HT-29 (cell line): ENCODE results near the gene CCM2. TPM values are rescaled to one million over a fixed set of nuclear protein-coding genes. Genes with fewer than 3 reads are reported as not detected.
"Not testable (repeated sequence)": the region's sequence is repeated elsewhere in the genome, so short reads cannot be mapped to it uniquely, and the experiment has no call there.

Source experiments
- DNase-seq: peaks from one replicate; pipeline ENCODE4 v3.0.0-alpha.2; 2015; ENCODE audit warnings: low spot score
- total RNA-seq: library from RNA; depleted of rRNA; stranded (reverse); fragments of >200 nt; shearing (Covaris generic); gene quantifications from 2 replicates; pipeline ENCODE4 v1.2.3, GENCODE V29; 2014

Gene CCM2
- total RNA-seq, 1 experiment from 2014 or later, result 90.2 TPM

GRCh38 chr7:44981035-44981706 is 18.8 kb upstream of the CCM2 start:
- no peak for DNase-seq

GRCh38 chr7:44982535-44982923 is 17.5 kb upstream of the CCM2 start:
- no peak for DNase-seq

DNA sequence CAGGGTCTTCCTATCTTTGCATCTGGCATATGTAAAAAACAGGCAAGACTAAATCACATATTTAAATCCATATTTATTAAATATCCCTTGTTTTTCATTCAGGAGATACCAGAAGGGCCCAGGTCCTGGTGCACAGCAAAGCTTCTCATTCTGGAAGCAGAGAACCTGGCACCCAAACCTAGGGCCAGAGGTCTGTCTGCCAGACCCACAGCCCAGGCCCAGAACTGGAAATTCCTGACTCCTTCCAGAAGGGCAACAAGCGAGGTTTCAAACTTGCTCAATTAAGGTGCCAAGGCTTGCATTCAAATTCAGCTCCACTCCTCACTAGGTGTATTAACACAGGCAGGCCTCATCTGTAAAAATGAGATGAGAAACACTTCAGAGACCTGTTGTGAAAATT is 17.0 kb upstream of the CCM2 start:
- DNase-seq, result no peak

DNA sequence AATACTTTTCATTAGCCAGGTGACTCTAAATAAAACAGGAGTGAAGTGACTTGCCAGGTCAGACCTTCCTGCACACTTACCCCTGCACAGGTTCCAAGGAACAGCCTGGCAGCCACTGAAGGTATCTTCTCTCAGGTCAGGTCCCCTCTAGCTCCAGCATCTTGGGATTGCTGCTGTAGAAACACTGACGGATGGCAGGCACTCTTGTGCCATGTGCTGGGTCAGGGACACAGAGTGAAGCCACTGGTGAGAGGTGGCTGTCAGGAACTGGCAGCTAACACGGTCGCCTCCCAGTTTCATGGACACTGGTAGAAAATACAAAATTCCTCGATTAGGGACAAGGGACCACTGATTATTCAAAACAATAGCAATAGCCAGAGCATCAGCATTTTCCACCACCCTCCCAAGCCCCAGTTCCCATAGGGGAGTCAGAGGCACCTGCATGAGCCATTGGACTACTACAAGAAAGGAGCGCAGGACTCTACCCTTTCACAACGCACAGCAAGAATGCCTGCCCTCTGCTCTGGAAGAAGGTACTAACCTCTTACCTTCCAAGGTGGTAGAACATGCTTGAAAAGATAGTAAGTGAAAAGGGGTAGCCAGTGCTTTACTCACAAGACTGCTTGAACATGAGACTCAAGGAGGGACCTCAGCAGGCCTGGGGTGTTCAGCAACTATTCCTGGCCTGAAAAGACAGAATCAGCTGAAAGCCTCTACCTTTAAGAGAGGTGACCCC is 16.1 kb upstream of the CCM2 start:
- DNase-seq, result no peak

- no peak for DNase-seq
Measured at GRCh38 chr7:44984478-44984758, 15.6 kb upstream of the CCM2 start.

DNA sequence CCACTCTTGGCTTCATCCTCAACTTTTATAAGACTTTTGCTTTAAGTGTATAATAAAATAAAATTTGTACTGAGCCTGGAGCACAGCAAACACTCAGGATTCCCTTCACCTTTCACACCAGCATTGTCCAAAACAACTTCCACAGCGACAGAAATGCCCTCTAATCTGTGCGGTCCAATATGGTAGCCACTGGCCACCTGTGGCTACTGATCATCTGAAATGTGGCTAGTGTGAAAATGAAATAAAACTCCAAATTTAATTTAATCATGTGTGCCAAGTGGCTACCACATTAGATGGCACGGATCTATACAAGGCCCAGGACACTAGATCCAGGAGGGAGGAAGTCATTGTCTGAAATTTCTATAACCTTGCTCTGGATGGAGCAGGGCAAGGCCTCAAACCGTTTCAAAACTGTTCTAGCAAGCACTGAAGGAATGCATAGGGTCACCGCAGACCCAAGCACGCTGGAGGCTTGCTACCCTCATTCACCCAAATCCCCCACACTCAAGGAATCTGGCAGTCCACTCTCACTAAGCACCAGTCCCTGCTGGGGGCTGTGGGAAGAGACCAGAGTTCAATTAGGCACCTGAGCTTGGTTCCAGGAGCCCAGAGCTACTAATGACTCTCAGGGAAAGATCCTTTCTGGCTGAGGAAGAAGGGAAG is 14.8 kb upstream of the CCM2 start:
- no peak for DNase-seq

- no peak for DNase-seq
Measured at GRCh38 chr7:44985900-44986217, 14.1 kb upstream of the CCM2 start.

GRCh38 chr7:44986218-44987053 is 13.6 kb upstream of the CCM2 start:
- DNase-seq, result peak; percentile 98

- no peak for DNase-seq
Measured at GRCh38 chr7:44987457-44987856, 12.5 kb upstream of the CCM2 start.

DNA sequence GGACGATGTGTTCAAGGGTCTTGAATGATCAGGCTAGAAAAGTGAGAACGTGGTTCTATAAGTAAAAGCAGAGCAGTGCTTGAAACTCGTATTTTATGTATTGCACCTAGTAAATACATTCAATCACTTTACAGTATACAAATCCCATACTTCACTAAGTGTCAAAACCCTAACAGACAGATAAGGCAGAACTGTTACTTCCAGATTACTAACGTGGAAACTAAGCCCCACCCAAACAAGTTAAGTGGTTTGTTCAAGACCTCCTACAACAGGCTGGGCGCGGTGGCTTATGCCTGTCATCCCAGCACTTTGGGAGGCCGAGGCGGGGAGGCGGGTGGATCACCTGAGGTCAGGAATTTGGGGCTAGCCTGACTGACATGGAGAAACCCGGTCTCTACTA is 12.0 kb upstream of the CCM2 start:
- no peak for DNase-seq

GRCh38 chr7:44988701-44989100 is 11.3 kb upstream of the CCM2 start:
- no peak for DNase-seq

- DNase-seq, result no peak
Measured at GRCh38 chr7:44989132-44989531, 10.9 kb upstream of the CCM2 start.

DNA sequence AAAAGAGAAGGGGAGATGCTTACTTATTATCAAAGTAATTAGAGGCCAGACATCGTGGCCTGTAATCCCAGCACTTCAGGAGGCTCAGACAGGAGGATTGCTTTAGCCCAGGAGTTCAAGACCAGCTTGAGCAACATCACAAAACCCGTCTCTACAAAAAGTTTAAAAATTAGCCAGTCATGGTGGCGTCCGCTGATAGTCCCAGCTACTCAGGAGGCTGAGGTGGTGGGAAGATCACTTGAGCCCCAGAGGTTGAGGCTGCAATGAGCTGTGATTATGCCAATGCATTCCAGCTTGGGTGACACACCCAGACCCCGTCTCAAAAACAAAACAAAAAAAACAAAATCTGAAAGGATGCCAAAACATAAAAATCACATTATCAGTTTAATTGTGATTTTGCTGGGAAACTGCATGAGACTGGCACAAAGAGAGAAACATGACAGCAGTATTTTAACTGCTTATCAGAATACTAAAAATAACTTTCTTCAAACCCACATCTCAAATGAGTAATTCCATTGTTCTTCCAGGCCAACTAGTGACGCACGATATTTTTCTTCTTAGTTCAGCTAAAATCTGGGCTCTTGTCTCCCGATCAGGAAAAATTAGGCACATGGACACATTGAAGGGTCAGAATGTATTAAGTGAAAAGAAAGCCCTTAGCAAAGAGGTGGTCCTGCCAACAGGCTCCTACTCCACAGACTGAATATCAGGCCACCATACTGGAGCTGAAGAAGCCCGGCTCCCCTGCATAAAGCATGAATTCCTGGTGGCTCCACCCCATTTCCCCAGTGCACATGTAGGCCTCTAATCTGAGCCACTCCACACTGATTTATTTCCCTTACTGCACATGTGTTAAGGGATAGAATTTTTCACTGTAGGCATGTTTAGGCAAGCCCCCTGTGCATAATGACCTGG is 9.6 kb upstream of the CCM2 start:
- no peak for DNase-seq

DNA sequence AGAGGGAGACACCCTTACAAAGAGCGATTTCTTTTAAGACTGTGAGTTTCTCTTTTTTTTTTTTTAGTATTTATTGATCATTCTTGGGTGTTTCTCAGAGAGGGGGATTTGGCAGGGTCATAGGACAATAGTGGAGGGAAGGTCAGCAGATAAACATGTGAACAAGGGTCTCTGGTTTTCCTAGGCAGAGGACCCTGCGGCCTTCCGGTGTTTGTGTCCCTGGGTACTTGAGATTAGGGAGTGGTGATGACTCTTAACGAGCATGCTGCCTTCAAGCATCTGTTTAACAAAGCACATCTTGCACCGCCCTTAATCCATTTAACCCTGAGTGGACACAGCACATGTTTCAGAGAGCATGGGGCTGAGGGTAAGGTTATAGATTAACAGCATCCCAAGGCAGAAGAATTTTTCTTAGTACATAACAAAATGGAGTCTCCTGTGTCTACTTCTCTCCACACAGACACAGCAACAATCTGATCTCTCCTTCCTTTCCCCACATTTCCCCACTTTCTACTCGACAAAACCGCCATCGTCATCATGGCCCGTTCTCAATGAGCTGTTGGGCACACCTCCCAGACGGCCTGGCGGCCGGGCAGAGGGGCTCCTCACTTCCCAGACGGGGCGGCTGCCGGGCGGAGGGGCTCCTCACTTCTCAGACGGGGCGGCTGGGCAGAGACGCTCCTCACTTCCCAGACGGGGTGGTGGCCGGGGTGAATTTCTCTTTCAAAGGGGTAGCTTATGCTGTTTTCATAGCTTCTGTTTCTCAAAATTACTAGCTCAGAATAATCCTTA is 7.8 kb upstream of the CCM2 start:
- not testable (repeated sequence) for DNase-seq

- no peak for DNase-seq
Measured at GRCh38 chr7:44994877-44995554, 5.0 kb upstream of the CCM2 start.

DNA sequence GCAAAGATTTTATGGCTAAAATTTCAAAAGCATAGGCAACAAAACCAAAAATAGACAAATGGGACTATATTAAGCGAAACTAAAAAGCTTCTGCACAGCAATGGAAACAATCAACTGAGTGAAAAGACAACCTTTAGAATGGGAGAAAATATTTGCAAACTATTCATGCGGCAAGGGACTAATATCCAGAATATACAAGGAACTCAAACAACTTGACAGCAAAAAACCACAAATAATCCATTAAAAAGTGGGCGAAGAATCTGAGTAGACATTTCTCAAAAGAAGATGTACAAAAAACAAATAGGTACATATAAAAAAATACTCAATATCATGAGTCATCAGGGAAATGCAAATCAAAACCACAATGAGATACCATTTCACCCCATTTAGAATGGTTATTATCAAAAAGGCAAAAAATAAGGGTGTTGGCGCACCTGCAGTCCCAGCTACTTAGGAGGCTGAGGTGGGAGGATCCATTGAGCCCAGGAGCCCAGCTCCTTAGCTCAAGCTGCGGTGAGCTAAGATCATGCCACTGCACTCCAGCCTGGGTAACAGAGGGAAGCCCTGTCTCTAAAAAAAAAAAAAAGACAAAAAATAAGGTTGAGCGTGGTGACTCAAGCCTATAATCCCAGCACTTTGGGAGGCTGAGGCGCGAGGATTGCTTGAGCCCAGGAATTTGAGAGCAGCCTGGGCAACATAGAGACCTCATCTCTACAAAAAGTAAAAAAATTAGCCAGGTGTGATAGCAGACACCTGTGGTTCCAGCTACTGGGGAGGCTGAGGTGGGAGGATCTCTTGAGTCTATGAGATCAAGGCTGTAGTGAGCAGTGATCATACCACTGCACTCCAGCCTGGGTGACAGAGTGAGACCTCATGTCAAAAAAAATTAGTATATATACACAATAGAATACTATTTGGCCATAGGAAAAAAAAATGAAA is 4.2 kb upstream of the CCM2 start:
- no peak for DNase-seq

DNA sequence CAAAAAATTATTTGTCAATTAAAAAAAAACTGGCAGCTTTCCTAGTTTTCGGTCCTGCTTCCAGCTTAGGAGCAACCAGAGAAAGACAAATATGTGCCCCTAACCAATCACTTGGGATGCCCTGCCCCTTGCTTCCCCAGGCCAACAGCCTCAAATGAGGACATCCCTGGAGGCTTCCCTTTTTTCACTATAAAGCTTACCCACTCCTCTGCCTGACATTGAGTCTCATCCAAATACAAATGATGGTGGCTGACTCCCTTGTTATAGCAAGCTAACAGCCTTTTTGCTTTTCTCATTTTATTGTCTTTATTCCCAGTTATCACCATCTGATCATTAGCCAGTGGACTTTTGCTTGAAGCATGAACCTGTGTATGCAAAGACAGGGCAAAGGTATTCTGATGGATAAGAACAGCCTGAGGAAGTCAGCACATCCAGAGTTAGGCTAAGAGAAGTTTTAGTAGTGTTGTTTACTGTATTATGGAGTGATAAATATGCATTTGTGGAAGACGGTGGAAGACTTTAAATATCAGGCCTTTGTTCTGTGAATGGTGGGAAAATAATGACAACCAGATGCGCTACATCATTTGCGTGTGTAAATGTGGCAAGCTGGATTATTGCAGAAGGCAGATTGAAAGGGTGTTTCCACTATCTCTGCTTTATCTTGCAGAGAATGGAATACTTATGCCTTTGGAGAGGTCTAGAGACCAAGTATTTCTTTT is 1.7 kb upstream of the CCM2 start:
- no peak for DNase-seq
